K562 (cell line): ENCODE data around the gene SFRP5. TPM values are rescaled to one million over a fixed set of nuclear protein-coding genes. Genes with fewer than 3 reads are reported as not detected.

Experiments
- ATF7 ChIP-seq: fragments of 450-650 bp; IDR thresholded peaks from 2 replicates; pipeline ENCODE4 v1.7.1; 2014; ENCODE audit warnings: mild to moderate bottlenecking, moderate library complexity
- CCNT2 ChIP-seq: IDR thresholded peaks from 2 replicates; pipeline ENCODE4 v1.6.1; 2011; ENCODE audit warnings: borderline replicate concordance, low read depth, mild to moderate bottlenecking, moderate library complexity, mixed read lengths, low read length; ENCODE audit not compliant: insufficient read length; ENCODE audit errors: extremely low read depth
- HDGF ChIP-seq: fragments of 450-650 bp; IDR thresholded peaks from 2 replicates; pipeline ENCODE4 v1.6.1; 2016
- HMG20A ChIP-seq: fragments of 450-650 bp; formaldehyde crosslinking; conservative IDR thresholded peaks from 2 replicates; pipeline ENCODE4 v1.4.0; 2020; ENCODE audit warnings: mild to moderate bottlenecking, mixed read lengths
- HNRNPUL1 ChIP-seq: fragments of 200-400 bp; formaldehyde crosslinking; IDR thresholded peaks from 2 replicates; pipeline ENCODE4 v1.6.1; 2017; ENCODE audit warnings: low read length
- MEF2A ChIP-seq: IDR thresholded peaks from 2 replicates; pipeline ENCODE4 v1.6.1; 2011; ENCODE audit warnings: low read depth, mild to moderate bottlenecking, low read length, moderate library complexity; ENCODE audit not compliant: control insufficient read depth
- POU5F1 ChIP-seq: fragments of 150-350 bp; IDR thresholded peaks from 2 replicates; pipeline ENCODE4 v1.6.1; 2014; ENCODE audit warnings: borderline replicate concordance, low read length, low read depth, mild to moderate bottlenecking; ENCODE audit not compliant: partially characterized antibody
- PTRF ChIP-seq: fragments of 450-650 bp; IDR thresholded peaks from 2 replicates; pipeline ENCODE4 v1.6.1; 2016; ENCODE audit warnings: mild to moderate bottlenecking, missing genetic modification characterization, missing compliant biosample characterization
- SIN3A ChIP-seq, 2 experiments: fragments of 150-350 bp in 1 of 2; IDR thresholded peaks; 2 replicates each; pipeline ENCODE4 v1.6.1; 2011 to 2016; ENCODE audit warnings: borderline replicate concordance in 2 of 2, low read depth in 2 of 2, low read length in 2 of 2, mild to moderate bottlenecking in 2 of 2, moderate library complexity in 2 of 2; ENCODE audit not compliant: control insufficient read depth in 1 of 2
- ZBTB26 ChIP-seq: fragments of 450-650 bp; formaldehyde crosslinking; IDR thresholded peaks from 2 replicates; pipeline ENCODE4 v1.4.0; 2022; ENCODE audit warnings: missing genetic modification characterization
- ZNF274 ChIP-seq: IDR thresholded peaks from 2 replicates; pipeline ENCODE4 v1.6.1; 2011; ENCODE audit warnings: low read depth, mild to moderate bottlenecking, low read length, moderate library complexity, borderline replicate concordance
- polyA plus RNA-seq, 8 experiments: library from polyadenylated mRNA; depleted of rRNA in 4 of 8; stranded (reverse) in 5 of 8; unstranded in 3 of 8; fragments of >200 nt; fragmentation: Nextera tagmentation in 2 of 8; fragmentation: Illumina TruSeq in 1 of 8; extraction: Ambion mirVana in 2 of 8; extraction: Trizol in 1 of 8; gene quantifications; 2 replicates each; pipeline versions ENCODE4 v1.2.1 to v1.2.3, GENCODE V29; 2011 to 2014; ENCODE audit warnings: inconsistent platforms in 1 of 8, missing spikeins in 1 of 8
- total RNA-seq, 7 experiments: library from RNA; depleted of rRNA in 6 of 7; stranded (reverse); fragments of >200 nt in 6 of 7; fragmentation: Illumina TruSeq in 2 of 7; extraction: Trizol in 2 of 7; gene quantifications; 2 replicates each; pipeline versions ENCODE4 v1.2.1 to v1.2.3, GENCODE V29; 2011 to 2021; ENCODE audit warnings: low replicate concordance in 1 of 7

SFRP5 gene
- total and polyA plus RNA-seq, 9 of the 15 experiments (the other 6 are each of a cell fraction or from before 2014, with no cell fraction given): 0.07 to 0.29 (median 0.13) TPM; not detected in 3

- TF ChIP-seq ZBTB26 (no peak), PTRF (tag) (no peak), MEF2A (no peak), HNRNPUL1 (no peak), CCNT2 (no peak), POU5F1 (no peak), ZNF274 (no peak), ATF7 (no peak), HMG20A (CRISPR knock-in tag) (no peak), HDGF (no peak), SIN3A (IDR thresholded peaks at IDR 0.05; ENCODE audit: borderline replicate concordance in 2 of 2, control insufficient read depth in 1 of 2, low read depth in 2 of 2, low read length in 2 of 2) (no peak)
These were observed 1.5 kb downstream of the SFRP5 start (continued) for GRCh38 chr10:97770255-97770654.
